ENCODE measurements around the gene MAP2K6. TPM values are rescaled to one million over a fixed set of nuclear protein-coding genes. Genes with fewer than 3 reads are reported as not detected.
A peak's percentile ranks its signal among the peaks of the same experiment; 100 is the strongest.

The MAP2K6 gene
- total RNA-seq, 1 experiment from 2014 or later: 12.2 TPM

DNA sequence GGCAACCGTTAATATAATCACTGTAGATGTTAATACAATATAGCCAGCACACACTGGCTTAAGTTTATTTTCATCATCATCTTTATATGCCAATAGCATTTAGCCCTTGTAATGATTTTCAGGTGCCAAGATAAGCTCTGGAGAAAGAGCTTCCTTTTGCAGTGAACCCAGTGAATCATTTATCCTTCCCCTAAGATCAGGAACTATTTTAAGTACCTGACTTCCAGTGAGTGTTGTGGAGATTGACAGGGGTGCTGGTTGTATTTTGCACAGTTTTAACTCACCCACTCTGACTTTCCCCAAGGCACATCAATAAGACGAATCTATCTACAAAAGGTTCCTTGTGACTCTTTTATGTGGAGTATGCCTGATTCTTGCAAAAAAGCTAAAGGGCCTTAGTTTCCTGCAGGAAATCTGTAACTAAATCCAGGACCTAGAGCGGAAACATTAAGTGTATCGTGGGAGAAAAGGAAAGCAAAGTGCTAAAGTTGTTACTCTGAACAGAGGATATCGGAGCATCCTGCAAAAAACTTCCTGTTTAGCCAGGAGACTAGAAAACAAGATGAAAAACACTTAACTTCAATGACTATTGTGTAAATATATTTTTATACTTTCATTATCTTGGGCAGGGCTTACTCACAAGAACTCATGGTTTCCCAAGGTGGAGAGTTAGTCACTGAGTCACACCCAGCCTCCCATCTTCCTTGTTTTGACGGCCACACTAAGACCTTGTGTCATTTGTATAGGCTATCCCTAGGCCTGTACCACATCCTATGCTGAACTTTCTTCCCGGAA, 183.6 kb downstream of the MAP2K6 start:
- no peaks in the 10 kb centered on the region for H3F3A ChIP-seq (ENCODE audit: low read length, unreplicated experiment)
- H3K9me2 ChIP-seq (replicated peaks; ENCODE audit: low read length): no peaks in the 10 kb centered on the region
- peak; percentile 97 for ATAC-seq
- H2AFZ ChIP-seq (ENCODE audit: low read length): peak overlapping the region; percentile 6; the same call in 1 of the 2 replicates
- ChIA-PET POLR2A (ENCODE audit: unreplicated experiment) (interaction anchor here (0.6 kb wide), 1 partner anchor 852 kb away, joined by 3 read pairs; no protein-coding TSS in a partner anchor), CTCF (interaction anchor here (0.6 kb wide), 2 partner anchors 29 to 497 kb away, joined by 5 to 12 read pairs; no protein-coding TSS in a partner anchor)
- peak overlapping the region; percentile 30 for H3K4me2 ChIP-seq (ENCODE audit: low read length)
- H3K9ac ChIP-seq (ENCODE audit: low read length): no peak overlapping the region
- no peaks in the 10 kb centered on the region for H3K9me3 ChIP-seq (ENCODE audit: low read length)
- H3K27me3 ChIP-seq (ENCODE audit: low read length): no peaks in the 10 kb centered on the region
- peak overlapping the region; percentile 16; the same call in 1 of the 2 replicates for H3K27ac ChIP-seq (ENCODE audit: low read length)
- no peak for TF ChIP-seq EZH2 (IDR thresholded peaks at IDR 0.05; ENCODE audit: low read length, unreplicated experiment)
- TF ChIP-seq EZH2phosphoT487 (IDR thresholded peaks at IDR 0.05; ENCODE audit: borderline replicate concordance, low read length): no peak
- TF ChIP-seq, protein P1, sequence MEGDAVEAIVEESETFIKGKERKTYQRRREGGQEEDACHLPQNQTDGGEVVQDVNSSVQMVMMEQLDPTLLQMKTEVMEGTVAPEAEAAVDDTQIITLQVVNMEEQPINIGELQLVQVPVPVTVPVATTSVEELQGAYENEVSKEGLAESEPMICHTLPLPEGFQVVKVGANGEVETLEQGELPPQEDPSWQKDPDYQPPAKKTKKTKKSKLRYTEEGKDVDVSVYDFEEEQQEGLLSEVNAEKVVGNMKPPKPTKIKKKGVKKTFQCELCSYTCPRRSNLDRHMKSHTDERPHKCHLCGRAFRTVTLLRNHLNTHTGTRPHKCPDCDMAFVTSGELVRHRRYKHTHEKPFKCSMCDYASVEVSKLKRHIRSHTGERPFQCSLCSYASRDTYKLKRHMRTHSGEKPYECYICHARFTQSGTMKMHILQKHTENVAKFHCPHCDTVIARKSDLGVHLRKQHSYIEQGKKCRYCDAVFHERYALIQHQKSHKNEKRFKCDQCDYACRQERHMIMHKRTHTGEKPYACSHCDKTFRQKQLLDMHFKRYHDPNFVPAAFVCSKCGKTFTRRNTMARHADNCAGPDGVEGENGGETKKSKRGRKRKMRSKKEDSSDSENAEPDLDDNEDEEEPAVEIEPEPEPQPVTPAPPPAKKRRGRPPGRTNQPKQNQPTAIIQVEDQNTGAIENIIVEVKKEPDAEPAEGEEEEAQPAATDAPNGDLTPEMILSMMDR (conservative IDR thresholded peaks at IDR 0.05; ENCODE audit: low read depth, low read length): no peak
- no TSS peak for BruUV-seq (replicated peaks)
- intact Hi-C loops (cut with micrococcal nuclease): no loop called here
- H3K79me2 ChIP-seq (ENCODE audit: low read length): no peaks in the 10 kb centered on the region
- H4K20me1 ChIP-seq (ENCODE audit: low read length): no peaks in the 10 kb centered on the region
- DNase-seq: peak; percentile 82
- H3K4me1 ChIP-seq (ENCODE audit: insufficient read depth, low read length): peaks cover 12% of the 10 kb centered on the region
- H3K36me3 ChIP-seq (ENCODE audit: low read depth, low read length): no peaks in the 10 kb centered on the region
- H3K4me3 ChIP-seq (ENCODE audit: low read length): no peak overlapping the region

DNA sequence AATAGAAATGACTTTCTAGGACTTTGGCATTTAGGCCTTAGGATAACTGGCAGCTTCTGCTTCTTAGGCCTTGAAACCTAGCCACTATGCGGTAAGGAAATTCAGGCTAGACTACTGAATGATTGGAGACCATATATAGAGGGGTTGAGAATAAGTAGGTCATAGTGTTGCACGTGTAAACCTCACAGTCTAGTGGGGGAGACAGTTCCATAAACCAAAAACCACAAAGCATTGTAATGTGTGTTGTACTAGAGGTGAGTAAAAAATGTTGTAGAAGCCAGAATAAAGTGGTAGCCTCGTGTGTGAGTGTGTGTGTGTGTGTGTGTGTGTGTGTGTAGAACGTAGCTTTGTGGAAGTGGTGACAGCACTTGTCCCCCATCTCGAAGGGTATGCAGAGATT, 188.5 kb downstream of the MAP2K6 start:
- H3K79me2 ChIP-seq (ENCODE audit: low read length): no peaks in the 10 kb centered on the region
- DNase-seq (no peak), ATAC-seq (no peak)
- intact Hi-C loops (cut with micrococcal nuclease): loop anchor here (10.0 kb wide), 1 partner anchor 362 kb away; no protein-coding TSS in a partner anchor
- no peak overlapping the region for H3K9ac ChIP-seq (ENCODE audit: low read length)
- ChIA-PET CTCF (no interaction called here), POLR2A (ENCODE audit: unreplicated experiment) (no interaction called here)
- no peak overlapping the region for H3K4me3 ChIP-seq (ENCODE audit: low read length)
- no peaks in the 10 kb centered on the region for H3F3A ChIP-seq (ENCODE audit: low read length, unreplicated experiment)
- no peak overlapping the region for H2AFZ ChIP-seq (ENCODE audit: low read length)
- BruUV-seq (replicated peaks): no TSS peak
- H3K27me3 ChIP-seq (ENCODE audit: low read length): no peaks in the 10 kb centered on the region
- peaks cover 19% of the 10 kb centered on the region for H3K4me1 ChIP-seq (ENCODE audit: insufficient read depth, low read length)
- H3K4me2 ChIP-seq (ENCODE audit: low read length): no peak overlapping the region
- no peaks in the 10 kb centered on the region for H3K36me3 ChIP-seq (ENCODE audit: low read depth, low read length)
- H3K9me2 ChIP-seq (replicated peaks; ENCODE audit: low read length): no peaks in the 10 kb centered on the region
- no peaks in the 10 kb centered on the region for H3K9me3 ChIP-seq (ENCODE audit: low read length)
- no peaks in the 10 kb centered on the region for H4K20me1 ChIP-seq (ENCODE audit: low read length)
- no peak for TF ChIP-seq EZH2phosphoT487 (IDR thresholded peaks at IDR 0.05; ENCODE audit: borderline replicate concordance, low read length)
- TF ChIP-seq, protein P1 (conservative IDR thresholded peaks at IDR 0.05; ENCODE audit: low read depth, low read length): no peak
- TF ChIP-seq EZH2 (IDR thresholded peaks at IDR 0.05; ENCODE audit: low read length, unreplicated experiment): no peak
- H3K27ac ChIP-seq (ENCODE audit: low read length): no peak overlapping the region

Other genes starting within 250 kb of the MAP2K6 start
- 0.12 and 0.47 TPM in 2 replicates for gene ABCA10, start 185.9 kb upstream of the MAP2K6 start, total RNA-seq (2014; rRNA removed)
- gene ABCA5, start 87.6 kb upstream of the MAP2K6 start, total RNA-seq (2014; rRNA removed): 7.0 and 9.4 TPM in 2 replicates

Measured in PC-3 (cell line).